Activated CD4-positive, CD25-positive, alpha-beta regulatory T cell treated with anti-CD3 and anti-CD28 coated beads, Interleukin-2, amount 50 U/mL, for 24 hours (primary cell): ENCODE data around the gene MKRN3.
A peak's percentile ranks its signal among the peaks of the same experiment; 100 is the strongest.

Experiments used
- ATAC-seq, 2 donors: fragments of 150-1000 bp; cut with Tn5 transposase; one replicate each; pipeline ENCODE4 v1.10.0; 2021; ENCODE audit warnings: mild to moderate bottlenecking in 1 of 2, moderate library complexity in 1 of 2

Gene MKRN3

DNA sequence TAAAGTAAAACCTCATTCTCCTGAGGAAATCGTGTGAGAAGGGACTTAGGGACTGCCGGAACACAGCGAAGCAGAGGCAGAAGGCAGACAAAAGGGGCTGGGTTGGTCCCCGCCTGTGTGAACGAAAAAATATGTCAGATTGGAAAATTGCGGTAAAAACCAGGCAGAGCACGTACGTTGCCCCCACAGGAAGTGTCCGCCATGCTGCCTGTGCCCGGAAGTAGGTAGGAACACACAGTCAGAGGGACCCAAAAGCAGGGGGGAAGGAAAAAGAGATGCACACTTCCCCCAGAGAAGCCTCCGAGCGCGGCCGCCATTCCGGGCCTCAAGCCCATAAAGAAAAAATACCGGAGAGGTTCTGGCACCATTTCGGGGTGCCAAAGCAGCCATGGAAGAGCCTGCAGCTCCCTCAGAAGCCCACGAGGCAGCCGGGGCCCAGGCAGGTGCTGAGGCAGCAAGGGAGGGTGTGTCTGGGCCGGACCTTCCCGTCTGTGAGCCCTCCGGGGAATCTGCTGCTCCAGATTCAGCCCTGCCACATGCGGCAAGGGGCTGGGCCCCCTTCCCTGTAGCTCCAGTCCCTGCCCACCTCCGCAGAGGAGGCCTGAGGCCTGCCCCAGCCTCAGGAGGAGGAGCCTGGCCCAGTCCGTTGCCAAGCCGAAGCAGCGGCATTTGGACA lies at the start of gene MKRN3:
Gene MKRN3 (plus strand): TSS at position 280 of the 676 bp plus-strand sequence. CDS start 109 bp downstream, at position 389.
- ATAC-seq: peak; percentile 59 to 60

GRCh38 chr15:23516866-23517265 lies 48.6 kb upstream of the MKRN3 start:
- ATAC-seq: no peak

DNA sequence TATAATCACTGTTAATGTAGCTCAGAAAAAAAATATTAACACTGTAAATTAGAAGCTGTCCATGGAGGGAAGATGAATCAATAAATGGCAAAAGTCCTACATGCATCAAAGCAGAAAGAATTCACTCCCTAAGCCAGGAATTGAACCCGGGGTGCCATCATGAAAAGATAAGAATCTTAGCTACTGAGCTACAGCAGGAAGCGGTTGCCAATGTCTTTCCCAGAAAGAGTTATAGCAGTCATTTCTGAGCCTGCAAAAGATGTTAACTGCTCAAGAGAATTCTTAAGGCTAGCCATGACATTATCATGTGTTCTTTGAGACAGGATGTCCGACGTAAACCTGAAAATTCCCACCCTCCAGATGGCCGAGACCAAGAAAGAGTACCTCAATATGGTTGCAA lies 47.4 kb upstream of the MKRN3 start:
- no peak for ATAC-seq

GRCh38 chr15:23524816-23525215 lies 40.7 kb upstream of the MKRN3 start:
- ATAC-seq: no peak

GRCh38 chr15:23529891-23530290 lies 35.6 kb upstream of the MKRN3 start:
- ATAC-seq: no peak

DNA sequence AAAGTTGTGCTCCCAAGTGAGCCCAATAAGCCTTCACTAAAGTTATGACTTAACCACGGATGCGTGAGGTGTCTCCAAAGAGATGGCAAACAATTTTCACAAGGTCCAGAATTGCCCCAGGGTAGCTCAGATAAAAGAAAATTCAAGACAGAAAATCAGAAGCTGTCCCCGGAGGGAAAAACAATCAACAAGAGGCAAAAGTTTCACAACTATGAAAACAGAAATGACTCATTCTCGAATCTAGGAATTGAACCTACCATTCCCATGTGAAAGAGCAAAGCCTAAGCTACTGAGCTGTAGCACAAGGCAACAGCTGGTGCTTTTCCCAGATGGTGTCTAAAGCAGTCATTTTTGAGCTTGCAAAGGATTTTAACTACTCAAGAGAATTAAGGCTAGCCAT lies 33.5 kb upstream of the MKRN3 start:
- no peak for ATAC-seq

DNA sequence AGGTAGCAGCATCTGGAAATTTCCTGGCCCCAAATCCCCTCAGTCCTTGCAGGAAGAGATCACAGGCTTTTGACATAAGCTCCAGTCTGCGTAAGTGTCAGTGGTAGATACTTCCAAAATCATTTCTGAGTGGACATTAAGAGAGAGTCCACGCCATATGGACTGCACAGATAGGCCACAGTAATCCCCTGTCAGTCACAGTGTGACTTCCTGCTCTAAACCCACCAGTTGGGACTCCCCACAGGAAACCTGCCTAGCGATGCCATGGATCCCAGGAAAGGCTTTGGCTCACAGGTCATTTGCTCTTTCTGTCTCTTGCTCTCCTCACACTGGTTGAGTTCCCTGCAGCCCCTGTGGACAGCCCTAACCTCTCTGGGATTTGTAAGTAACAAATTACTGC lies 28.8 kb upstream of the MKRN3 start:
- no peak for ATAC-seq

DNA sequence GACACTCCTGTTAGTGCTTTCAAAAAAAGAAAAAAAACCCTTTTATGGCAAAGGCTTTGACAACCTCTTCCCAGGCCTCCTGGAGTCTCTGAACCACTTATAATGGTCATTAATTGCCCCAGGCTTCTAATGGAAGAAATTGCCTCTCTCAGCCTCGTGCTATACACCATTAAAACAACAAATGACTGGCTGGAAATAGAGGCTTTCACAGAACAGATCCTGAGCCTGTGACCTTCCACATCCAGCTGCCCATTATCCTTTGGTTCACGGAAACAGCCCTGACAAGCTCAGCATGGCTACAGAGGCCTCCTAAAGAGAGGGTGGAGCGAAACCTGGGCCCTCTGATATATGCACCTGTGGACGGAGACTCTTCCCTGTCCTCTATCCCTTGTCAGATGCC lies 26.8 kb upstream of the MKRN3 start:
- no peak for ATAC-seq

DNA sequence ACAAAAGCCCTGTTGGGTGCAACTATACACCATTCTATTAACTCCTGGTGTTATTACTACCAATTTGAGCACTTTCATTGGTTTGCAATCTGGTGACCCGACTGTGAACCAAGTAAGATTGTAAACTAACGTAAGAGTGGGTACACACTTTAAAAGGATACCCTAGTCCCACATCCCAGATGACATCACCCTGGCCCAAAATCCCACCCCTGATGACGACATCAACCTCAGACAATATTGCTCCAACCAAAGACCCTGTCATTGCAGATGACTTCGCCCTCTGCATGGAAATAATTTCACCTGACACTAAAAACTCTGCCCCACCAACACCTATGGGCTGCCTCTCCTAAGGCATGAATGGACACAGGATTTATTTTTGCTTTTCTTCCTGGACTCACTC lies 25.6 kb upstream of the MKRN3 start:
- ATAC-seq: no peak

- ATAC-seq: no peak
Measured at GRCh38 chr15:23546158-23546557, 19.3 kb upstream of the MKRN3 start.

DNA sequence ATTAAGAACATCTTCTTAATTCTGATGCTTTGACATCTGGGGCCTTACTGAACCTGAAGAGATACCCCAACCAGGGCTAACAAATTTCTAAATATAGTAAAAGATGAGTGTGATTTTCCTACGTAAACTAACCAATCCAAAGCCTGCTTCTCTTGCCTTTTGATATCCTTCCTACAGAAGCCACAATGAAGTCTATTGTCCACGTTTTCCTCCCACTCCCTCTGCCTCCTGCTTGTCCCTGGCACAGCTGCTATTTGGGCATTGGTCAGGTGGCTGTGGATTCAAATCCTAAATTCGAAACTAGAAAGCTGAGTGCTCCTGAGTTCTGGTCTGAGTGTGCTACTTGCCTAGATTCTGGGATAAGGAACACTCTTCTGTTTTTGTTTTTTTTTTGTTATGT lies 17.4 kb upstream of the MKRN3 start:
- no peak for ATAC-seq

GRCh38 chr15:23561914-23562313 lies 3.6 kb upstream of the MKRN3 start:
- no peak for ATAC-seq

- no peak for ATAC-seq
Measured at GRCh38 chr15:23564821-23565394, 566 bp upstream of the MKRN3 start.

DNA sequence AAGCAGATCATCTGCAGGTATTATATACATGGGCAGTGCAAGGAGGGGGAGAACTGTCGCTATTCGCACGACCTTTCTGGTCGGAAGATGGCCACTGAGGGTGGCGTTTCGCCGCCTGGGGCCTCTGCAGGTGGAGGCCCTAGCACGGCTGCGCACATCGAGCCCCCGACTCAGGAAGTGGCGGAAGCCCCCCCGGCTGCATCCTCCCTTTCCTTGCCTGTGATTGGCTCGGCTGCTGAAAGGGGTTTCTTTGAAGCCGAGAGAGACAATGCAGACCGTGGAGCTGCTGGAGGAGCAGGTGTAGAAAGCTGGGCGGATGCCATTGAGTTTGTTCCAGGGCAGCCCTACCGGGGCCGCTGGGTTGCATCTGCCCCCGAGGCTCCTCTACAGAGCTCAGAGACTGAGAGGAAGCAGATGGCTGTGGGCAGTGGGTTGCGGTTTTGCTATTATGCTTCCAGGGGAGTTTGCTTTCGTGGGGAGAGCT lies 639 bp downstream of the MKRN3 start:
- ATAC-seq: peak; percentile 36 to 48

DNA sequence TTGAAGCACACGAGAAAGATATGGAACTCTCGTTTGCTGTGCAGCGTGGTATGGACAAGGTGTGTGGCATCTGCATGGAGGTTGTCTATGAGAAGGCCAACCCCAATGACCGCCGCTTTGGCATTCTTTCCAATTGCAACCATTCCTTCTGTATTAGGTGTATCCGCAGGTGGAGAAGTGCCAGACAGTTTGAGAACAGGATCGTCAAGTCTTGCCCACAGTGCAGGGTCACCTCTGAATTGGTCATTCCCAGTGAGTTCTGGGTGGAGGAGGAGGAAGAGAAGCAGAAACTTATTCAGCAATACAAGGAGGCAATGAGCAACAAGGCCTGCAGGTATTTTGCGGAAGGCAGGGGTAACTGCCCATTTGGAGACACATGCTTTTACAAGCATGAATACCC lies 1.2 kb downstream of the MKRN3 start:
- no peak for ATAC-seq

GRCh38 chr15:23567921-23568320 lies 2.4 kb downstream of the MKRN3 start:
- no peak for ATAC-seq

DNA sequence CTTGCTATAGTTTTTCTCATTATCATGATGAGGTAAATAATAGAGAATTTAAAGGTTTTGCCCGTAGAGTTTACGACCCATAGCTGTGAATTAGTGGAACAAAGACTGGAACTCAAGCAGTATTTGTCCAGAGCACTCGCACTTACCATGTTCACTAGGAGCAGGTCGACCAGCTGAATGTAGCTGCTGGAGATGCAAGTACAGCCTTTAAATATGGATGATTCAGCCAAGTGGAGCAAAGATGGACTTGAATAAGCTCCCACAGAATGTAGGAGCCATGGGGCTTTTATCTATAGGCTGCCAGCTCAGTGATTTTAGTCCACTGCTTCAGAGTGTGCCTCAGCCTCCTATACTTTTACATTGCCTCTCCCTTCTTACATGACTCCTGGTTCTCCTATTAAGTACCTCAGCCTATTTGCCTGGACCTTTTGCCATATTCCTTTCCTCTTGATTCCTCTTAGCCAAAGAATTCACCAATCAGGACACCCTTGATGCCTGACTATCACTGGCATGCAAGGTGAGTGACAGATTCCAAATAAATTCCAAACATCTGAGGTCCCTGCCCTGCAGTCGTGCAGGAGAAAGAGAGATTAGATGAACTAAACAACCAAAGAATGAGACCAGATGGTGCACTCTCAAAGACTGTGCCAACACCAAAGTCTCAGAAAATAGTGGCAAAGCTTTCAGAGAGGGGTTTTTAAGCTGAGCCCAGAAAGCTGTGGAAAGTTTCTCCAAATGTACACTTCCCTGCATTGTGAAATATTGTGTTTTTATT lies 3.9 kb downstream of the MKRN3 start:
- no peak for ATAC-seq

GRCh38 chr15:23570486-23570885 lies 5.0 kb downstream of the MKRN3 start:
- no peak for ATAC-seq

- no peak for ATAC-seq
Measured at GRCh38 chr15:23572844-23573243, 7.4 kb downstream of the MKRN3 start.

GRCh38 chr15:23574742-23575141 lies 9.3 kb downstream of the MKRN3 start:
- no peak for ATAC-seq

- ATAC-seq: no peak
Measured at GRCh38 chr15:23576061-23576460, 10.6 kb downstream of the MKRN3 start.

DNA sequence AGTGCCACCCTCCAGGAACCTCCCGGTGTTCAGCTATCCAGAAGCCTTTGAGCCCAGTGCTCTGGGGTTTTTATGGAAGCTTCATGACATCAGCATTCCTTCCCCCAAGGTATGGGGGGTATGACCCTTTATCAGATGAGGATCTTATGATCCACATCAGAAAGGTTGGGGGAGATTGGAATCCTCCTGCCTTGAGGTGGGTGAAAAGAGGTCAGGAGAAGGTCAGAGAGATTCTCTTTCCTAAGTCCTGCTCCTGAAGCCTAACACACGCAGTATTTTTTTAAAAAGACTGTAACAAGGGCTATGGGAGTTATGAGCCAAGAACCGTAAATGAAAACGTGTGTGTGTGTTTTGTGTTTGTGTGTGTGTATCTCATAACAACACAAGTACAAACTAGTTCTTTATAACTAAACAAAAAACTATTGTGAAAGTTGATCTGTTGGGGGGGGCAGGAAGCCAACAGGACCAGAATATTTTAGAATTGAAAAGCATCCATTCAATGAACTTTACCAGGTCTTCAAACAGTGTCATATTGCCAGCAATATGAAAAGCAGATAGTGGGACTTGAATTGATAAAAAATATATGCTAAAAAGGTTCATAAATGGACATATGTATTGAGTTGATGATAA lies 13.2 kb downstream of the MKRN3 start:
- ATAC-seq: no peak

DNA sequence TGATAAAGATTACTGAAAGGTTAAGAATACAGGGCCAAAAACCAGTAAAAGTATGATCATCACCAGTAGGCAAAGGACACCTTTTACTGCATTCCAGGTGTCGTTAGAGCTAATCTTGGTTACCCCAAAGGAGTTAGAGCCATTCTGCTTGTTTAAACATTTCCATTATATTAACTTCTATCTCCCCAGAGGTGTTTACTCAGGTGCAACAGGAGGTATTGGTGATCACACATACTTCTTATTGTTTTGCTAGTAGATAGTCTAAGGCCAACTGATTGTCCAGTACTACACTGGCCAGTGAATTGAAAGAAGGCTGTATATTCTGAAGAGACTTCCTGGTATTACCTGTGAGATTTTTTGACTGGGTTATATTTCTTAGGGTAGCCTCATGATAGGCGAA lies 22.8 kb downstream of the MKRN3 start:
- ATAC-seq: no peak

DNA sequence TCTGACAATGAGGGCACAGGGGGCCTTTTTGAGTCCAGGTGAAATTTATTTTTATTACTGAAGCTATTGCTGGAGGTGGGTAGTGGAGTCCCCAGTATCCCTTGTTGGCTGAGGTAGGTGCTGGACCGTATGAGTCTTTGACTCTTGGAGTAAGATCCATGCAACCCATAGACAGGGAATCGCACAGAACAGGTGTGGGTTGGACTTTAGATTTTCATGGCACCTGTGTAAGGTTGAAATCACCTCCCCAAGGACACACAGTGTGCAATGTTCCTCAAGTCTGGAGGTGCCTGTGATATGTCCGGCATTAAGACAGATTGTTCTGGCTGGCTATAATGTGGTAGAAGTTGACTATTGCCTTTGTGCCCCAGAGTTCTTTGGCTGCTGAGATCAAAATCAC lies 23.5 kb downstream of the MKRN3 start:
- no peak for ATAC-seq
